Esophagus (tissue), 2 donors: ENCODE measurements around the gene PHF10. TPM values are rescaled to one million over a fixed set of nuclear protein-coding genes. Genes with fewer than 3 reads are reported as not detected.

Source experiments
- H3K27ac ChIP-seq, 2 donors: one replicate each; pipeline ENCODE4 v1.5.1; 2013; ENCODE audit warnings: low read depth in 2 of 2, mild to moderate bottlenecking in 2 of 2, inconsistent platforms in 1 of 2, low read length in 1 of 2, moderate library complexity in 1 of 2
- H3K27me3 ChIP-seq, 2 donors: one replicate each; pipeline ENCODE4 v1.6.1; 2013; ENCODE audit warnings: low read length in 2 of 2, control low read depth in 1 of 2, mild to moderate bottlenecking in 1 of 2; ENCODE audit not compliant: insufficient read depth in 2 of 2, control insufficient read depth in 1 of 2
- H3K36me3 ChIP-seq, 2 donors: one replicate each; pipeline ENCODE4 v1.6.1; 2013; ENCODE audit warnings: low read length in 1 of 2; ENCODE audit not compliant: control insufficient read depth in 2 of 2, insufficient read depth in 2 of 2
- H3K4me1 ChIP-seq, 2 donors: one replicate each; pipeline ENCODE4 v1.6.1; 2013; ENCODE audit warnings: low read length in 1 of 2; ENCODE audit not compliant: control insufficient read depth in 2 of 2, insufficient read depth in 2 of 2
- H3K4me3 ChIP-seq, 2 donors: one replicate each; pipeline ENCODE4 v1.5.1; 2013; ENCODE audit warnings: low read length in 2 of 2, mild to moderate bottlenecking in 2 of 2, low read depth in 1 of 2, moderate library complexity in 1 of 2
- H3K9me3 ChIP-seq, 2 donors: one replicate each; pipeline ENCODE4 v1.6.1; 2013; ENCODE audit warnings: mild to moderate bottlenecking in 2 of 2, low read depth in 1 of 2, low read length in 1 of 2, moderate library complexity in 1 of 2; ENCODE audit not compliant: control insufficient read depth in 2 of 2, insufficient read depth in 1 of 2
- WGBS, 2 donors: extraction: QIAGEN DNeasy Blood & Tissue Kit; methylation state at CpG; one replicate each; pipeline ENCODE4 v1.1.7; 2013; 5-methylcytosine and 5-hydroxymethylcytosine counted together
- polyA plus RNA-seq, 2 donors: library from polyadenylated mRNA; stranded (reverse); fragments of 200-250 nt; gene quantifications; one replicate each; pipeline ENCODE4 v1.2.3, GENCODE V29; 2013
- donor health status: healthy with polysubstance abuse.
- donor health status: Bipolar disorder and iron deficiency.

PHF10 gene
- polyA plus RNA-seq, 2 donors = 30.0 to 30.8 TPM

DNA sequence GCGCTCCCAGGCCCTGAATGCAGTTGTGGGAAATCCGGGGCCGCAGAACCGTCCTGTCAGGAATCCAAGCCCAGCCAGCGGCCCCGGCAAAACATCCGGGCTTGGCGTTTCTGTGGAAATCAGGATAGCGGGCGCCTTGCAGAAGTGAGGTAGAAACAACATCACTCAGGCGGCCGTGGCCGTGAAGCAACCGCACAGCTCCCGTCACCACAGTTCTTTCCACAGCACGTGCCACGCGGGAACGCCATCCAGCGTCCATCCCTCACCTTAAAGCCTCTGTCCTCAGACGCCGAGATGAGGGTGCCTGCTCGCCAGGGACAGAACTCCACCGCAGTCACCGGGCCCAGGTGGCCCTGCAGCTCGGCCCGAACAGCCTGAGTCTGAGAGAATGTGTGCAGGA is 56.6 kb downstream of the PHF10 start:
- Histone ChIP-seq H3K4me1 (peaks cover 0 to 3% of the 10 kb centered on the region in 2 donors), H3K27me3 (no peaks in the 10 kb centered on the region), H3K9me3 (peaks cover 0 to 3% of the 10 kb centered on the region in 2 donors), H3K4me3 (no peak overlapping the region), H3K36me3 (peaks cover 5 to 41% of the 10 kb centered on the region in 2 donors), H3K27ac (no peak overlapping the region)
- WGBS, 2 donors = 96 to 97% methylated on average over 27 of the region's 27 CpGs

DNA sequence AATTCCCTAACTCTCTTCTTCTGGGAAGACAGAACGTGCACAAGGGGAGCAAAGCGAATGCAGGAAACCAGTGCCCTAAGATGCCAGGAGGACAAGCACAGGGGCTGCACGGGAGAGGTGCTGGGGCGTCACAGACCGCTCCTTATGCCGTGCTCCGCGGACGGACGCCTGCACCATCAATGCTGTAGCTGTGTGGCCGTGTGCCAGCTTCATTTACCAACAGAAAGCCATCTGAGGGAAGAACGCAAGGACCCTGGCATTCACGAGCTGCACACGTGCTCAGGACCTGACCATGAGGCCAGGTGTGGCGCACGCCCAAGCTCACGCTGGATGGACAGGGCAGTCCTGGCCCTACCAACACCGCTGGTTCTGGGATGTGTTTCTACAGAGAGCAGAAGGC is 57.9 kb downstream of the PHF10 start:
- Histone ChIP-seq H3K4me3 (no peak overlapping the region), H3K4me1 (peaks cover 0 to 3% of the 10 kb centered on the region in 2 donors), H3K36me3 (peaks cover 5 to 39% of the 10 kb centered on the region in 2 donors), H3K27ac (no peak overlapping the region), H3K27me3 (no peaks in the 10 kb centered on the region), H3K9me3 (peaks cover 0 to 3% of the 10 kb centered on the region in 2 donors)
- 96% methylated on average over 18 of the region's 18 CpGs for WGBS, 2 donors

DNA sequence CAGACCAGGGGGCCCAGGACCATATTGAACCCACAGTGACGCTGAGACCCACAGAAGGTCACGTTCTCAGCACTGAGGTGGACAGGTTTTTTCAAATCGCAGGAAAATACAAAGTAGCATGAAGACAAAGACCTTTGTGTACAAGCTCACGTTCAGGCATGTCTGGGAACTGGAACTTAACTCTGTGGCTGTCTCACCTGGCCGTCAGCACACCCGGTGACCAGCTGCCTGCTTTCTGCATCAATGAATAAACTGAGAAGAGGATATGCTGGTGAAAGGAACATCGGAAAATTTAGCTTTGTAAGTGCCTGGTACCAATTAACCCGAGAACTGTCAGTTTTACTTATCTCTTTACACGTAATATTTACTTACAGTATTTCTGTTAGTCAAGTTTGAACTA is 59.0 kb downstream of the PHF10 start:
- Histone ChIP-seq H3K27me3 (no peaks in the 10 kb centered on the region), H3K36me3 (peaks cover 5 to 35% of the 10 kb centered on the region in 2 donors), H3K4me1 (peaks cover 0 to 3% of the 10 kb centered on the region in 2 donors), H3K27ac (no peak overlapping the region), H3K4me3 (no peak overlapping the region), H3K9me3 (peaks cover 0 to 3% of the 10 kb centered on the region in 2 donors)
- WGBS, 2 donors = 64 to 82% methylated on average over 9 of the region's 9 CpGs

DNA sequence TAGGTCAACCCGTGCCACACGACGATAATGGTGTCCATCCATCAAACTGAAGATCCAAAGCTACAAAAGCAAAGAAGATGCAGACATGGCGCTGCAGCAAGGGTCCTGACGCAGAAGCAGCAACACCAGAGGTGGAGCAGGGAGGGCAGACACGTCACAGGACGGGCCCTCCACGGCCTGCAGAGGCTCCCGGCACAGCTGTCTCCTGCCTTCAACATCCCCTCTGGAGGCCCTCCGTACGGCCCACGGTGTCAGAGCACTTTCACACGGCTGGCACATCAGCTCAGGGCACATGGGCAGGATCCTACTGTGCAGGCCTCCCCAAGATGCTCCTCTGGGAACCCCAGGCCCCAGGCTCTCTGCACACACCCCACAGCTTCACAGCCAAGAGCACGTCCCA is 60.1 kb downstream of the PHF10 start:
- Histone ChIP-seq H3K4me1 (peaks cover 0 to 2% of the 10 kb centered on the region in 2 donors), H3K27me3 (no peaks in the 10 kb centered on the region), H3K4me3 (no peak overlapping the region), H3K9me3 (peaks cover 0 to 3% of the 10 kb centered on the region in 2 donors), H3K27ac (no peak overlapping the region), H3K36me3 (peaks cover 8 to 43% of the 10 kb centered on the region in 2 donors)
- WGBS, 2 donors = 96 to 97% methylated on average over 14 of the region's 14 CpGs

DNA sequence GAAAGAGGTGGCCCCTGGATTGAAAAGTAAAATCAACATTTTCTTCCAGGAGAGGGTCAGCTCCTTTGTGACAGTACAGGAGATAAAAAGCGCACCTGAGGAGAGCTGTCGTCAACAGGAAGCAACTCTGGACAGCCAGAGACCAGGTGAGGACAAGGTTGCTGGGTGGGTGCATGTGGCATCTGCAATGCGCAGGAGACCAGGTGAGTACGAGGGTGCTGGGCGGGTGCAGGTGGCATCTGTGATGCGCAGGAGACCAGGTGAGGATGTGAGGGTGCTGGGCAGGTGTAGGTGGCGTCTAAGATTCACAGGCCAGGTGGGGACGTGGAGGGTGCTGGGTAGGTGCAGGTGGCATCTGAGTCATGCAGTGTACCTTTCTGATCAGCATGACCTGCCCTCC is 60.8 kb downstream of the PHF10 start:
- no peaks in the 10 kb centered on the region for H3K4me1 ChIP-seq
- no peak overlapping the region for H3K27ac ChIP-seq
- H3K36me3 ChIP-seq = peaks cover 8 to 46% of the 10 kb centered on the region in 2 donors
- H3K27me3 ChIP-seq = no peaks in the 10 kb centered on the region
- peaks cover 0 to 3% of the 10 kb centered on the region in 2 donors for H3K9me3 ChIP-seq
- H3K4me3 ChIP-seq = no peak overlapping the region
- WGBS, 2 donors = 91 to 94% methylated on average over 8 of the region's 8 CpGs

DNA sequence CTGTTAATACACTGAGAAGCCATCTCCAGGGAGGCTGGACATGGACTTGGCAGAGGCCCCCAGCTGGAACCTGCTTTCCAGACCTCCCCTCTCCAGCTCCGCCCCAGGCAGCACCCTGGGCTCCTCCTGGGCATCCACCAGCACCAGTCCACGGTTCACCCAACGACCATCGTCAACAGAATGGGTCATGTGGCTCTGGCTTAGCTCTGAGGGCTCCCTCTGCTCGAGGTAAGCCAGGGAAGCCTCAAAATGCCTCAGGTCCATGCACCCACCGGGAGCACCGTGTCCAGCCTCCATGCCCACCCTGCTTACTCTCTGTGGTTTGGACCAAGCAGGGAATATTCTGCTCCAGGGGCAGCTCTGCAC is 62.9 kb downstream of the PHF10 start:
- H3K36me3 ChIP-seq = peaks cover 8 to 38% of the 10 kb centered on the region in 2 donors

DNA sequence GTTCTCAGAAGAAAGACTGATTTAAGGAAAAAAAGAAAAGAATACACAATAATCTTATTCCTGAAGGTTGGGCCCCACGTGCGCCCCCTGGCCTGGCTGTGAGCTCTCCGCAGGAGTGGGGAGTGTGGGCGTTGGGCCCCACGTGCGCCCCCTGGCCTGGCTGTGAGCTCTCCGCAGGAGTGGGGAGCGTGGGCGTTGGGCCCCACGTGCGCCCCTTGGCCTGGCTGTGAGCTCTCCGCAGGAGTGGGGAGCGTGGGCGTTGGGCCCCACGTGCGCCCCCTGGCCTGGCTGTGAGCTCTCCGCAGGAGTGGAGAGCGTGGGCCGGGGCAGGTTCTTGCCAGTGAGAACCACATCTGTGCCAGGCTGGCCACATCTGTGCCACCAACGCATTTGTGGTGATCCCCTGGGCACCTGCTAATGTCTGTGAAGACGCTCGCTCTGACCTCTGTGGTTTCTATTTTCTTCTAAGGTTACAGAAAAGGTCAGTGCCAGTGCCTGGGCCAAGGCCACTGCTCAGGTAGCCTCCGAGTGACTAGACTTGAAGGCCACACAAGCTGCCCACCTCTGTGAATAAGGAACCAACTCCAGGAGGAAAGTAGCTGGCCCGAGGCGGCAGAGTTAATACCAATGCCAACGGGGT is 63.4 kb downstream of the PHF10 start:
- Histone ChIP-seq H3K4me3 (no peak overlapping the region), H3K9me3 (peaks cover 0 to 3% of the 10 kb centered on the region in 2 donors), H3K27me3 (no peaks in the 10 kb centered on the region), H3K4me1 (no peaks in the 10 kb centered on the region), H3K36me3 (peaks cover 8 to 36% of the 10 kb centered on the region in 2 donors), H3K27ac (no peak overlapping the region)
- WGBS, 2 donors = 88 to 93% methylated on average over 26 of the region's 26 CpGs

More for the DNA sequence above, 62.9 kb downstream of the PHF10 start:
- Histone ChIP-seq H3K27ac (no peak overlapping the region), H3K4me3 (no peak overlapping the region), H3K4me1 (no peaks in the 10 kb centered on the region), H3K9me3 (peaks cover 0 to 3% of the 10 kb centered on the region in 2 donors), H3K27me3 (no peaks in the 10 kb centered on the region)
- WGBS, 2 donors = 93 to 95% methylated on average over 7 of the region's 7 CpGs

DNA sequence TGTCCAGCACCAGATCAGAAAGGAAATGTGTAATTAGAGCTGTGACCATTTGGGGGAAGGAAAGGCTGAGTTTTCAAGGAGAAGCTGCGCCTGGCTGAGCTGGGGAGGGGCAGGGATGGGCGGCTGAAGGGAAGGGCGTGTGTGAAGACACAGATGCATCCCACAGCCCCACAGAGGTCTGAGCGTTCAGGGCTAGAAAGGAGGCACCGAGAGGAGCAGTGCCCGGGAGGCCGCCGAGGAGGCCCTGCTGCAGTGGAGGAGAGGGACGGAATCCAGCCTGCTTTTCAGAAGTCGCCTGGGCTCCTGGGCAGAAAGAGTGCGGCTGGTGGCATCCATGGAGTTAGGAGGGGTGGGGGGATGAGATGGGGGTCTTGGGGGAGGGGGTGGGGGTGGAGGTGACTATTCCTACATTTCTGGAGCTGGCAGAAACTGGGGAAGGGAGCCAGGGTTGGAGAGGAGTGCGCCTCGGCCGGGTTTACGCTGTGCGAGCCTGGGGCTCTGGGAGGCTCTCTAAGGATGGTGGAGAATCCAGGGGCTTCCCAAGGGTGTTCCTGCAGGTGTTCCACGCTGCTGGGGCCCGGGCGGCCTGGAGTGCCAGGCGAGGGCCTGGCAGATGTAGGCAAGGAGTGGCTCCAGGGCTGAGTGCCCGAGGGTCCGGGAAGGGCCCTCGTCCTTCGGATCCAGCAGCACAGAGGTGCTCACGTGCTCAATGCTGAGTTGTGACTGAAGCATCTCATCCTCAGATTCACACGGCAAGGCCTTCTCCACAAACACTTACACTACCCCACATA is 64.3 kb downstream of the PHF10 start:
- Histone ChIP-seq H3K4me3 (no peak overlapping the region), H3K36me3 (peaks cover 8 to 33% of the 10 kb centered on the region in 2 donors), H3K27ac (no peak overlapping the region), H3K4me1 (peaks cover 0 to 2% of the 10 kb centered on the region in 2 donors), H3K9me3 (peaks cover 0 to 3% of the 10 kb centered on the region in 2 donors), H3K27me3 (no peaks in the 10 kb centered on the region)
- WGBS, 2 donors = 95 to 96% methylated on average over 26 of the region's 26 CpGs

DNA sequence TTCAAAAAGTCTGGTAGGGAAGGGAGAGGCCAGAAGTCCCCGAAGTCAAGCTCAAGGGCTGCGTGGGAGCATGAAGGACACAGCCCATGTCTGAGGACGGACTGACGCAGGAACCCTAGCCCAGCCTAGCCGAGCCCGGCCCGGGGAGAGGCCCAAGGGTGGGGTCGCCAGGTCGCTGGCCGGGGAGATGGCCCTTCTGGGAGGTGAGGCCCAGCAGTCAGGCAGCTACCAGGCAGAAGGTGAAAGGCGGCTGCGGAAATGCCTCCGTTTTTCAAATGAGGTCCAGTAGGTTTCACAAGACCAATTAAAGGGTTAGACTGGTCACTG is 67.1 kb downstream of the PHF10 start:
- Histone ChIP-seq H3K4me1 (peaks cover 0 to 5% of the 10 kb centered on the region in 2 donors), H3K27ac (no peak overlapping the region), H3K9me3 (no peaks in the 10 kb centered on the region), H3K4me3 (no peak overlapping the region), H3K27me3 (no peaks in the 10 kb centered on the region), H3K36me3 (peaks cover 3 to 20% of the 10 kb centered on the region in 2 donors)
- 85 to 92% methylated on average over 13 of the region's 13 CpGs for WGBS, 2 donors
